Gastrocnemius medialis (tissue), 4 donors: ENCODE data around the gene ADAMTSL1. TPM values are rescaled to one million over a fixed set of nuclear protein-coding genes. Genes with fewer than 3 reads are reported as not detected.

ENCODE experiments used
- ATAC-seq, 2 donors: fragments of 150-250 bp; one replicate each; pipeline ENCODE4 v1.9.1; 2016
- DNase-seq, 2 donors: peaks; one replicate each; pipeline ENCODE4 v3.0.0-alpha.2; 2019
- H3K27ac ChIP-seq, 4 donors: fragments of 200-600 bp; sonication (generic); 1 replicate in 1 of 4; 2 replicates in 3 of 4; pipeline ENCODE4 v1.5.1; 2016 to 2018; ENCODE audit warnings: mild to moderate bottlenecking in 2 of 4, moderate library complexity in 1 of 4
- H3K27me3 ChIP-seq, 3 donors: fragments of 200-600 bp; sonication (generic) in 2 of 3; 1 replicate in 1 of 3; 2 replicates in 2 of 3; pipeline versions ENCODE4 v1.5.1 to v1.6.0; 2016 to 2019; ENCODE audit warnings: mild to moderate bottlenecking in 1 of 3, moderate library complexity in 1 of 3
- H3K36me3 ChIP-seq, 2 donors: fragments of 200-600 bp; sonication (generic) in 1 of 2; one replicate each; pipeline ENCODE4 v1.5.1; 2017 to 2018
- H3K4me1 ChIP-seq, 2 donors: fragments of 200-600 bp; sonication (generic) in 1 of 2; one replicate each; pipeline ENCODE4 v1.5.1; 2016 to 2017; ENCODE audit warnings: mild to moderate bottlenecking in 2 of 2
- H3K4me3 ChIP-seq, 4 donors: fragments of 200-600 bp; sonication (generic) in 3 of 4; 1 replicate in 1 of 4; 2 replicates in 3 of 4; pipeline ENCODE4 v1.5.1; 2016 to 2019; ENCODE audit warnings: mild to moderate bottlenecking in 2 of 4
- H3K9me3 ChIP-seq, 3 donors: fragments of 200-600 bp; sonication (generic) in 2 of 3; 1 replicate in 1 of 3; 2 replicates in 2 of 3; pipeline ENCODE4 v1.5.1; 2016 to 2019
- CTCF ChIP-seq, 5 experiments: fragments of 450-650 bp in 3 of 5; fragments of 200-600 bp in 2 of 5; sonication (generic) in 2 of 5; IDR thresholded peaks in 4 of 5; conservative IDR thresholded peaks in 1 of 5; 1 replicate in 4 of 5; 2 replicates in 1 of 5; pipeline ENCODE4 v1.5.1; 2016 to 2019; ENCODE audit warnings: antibody characterized with exemption in 5 of 5, mild to moderate bottlenecking in 3 of 5, moderate library complexity in 3 of 5
- POLR2A ChIP-seq, 2 donors: fragments of 450-650 bp; IDR thresholded peaks; one replicate each; pipeline ENCODE4 v1.6.1; 2017; ENCODE audit warnings: antibody characterized with exemption in 2 of 2, mild to moderate bottlenecking in 2 of 2, moderate library complexity in 2 of 2
- in situ Hi-C, 4 donors: fragments of 200-750 bp; cut with MboI; loops; one replicate each; pipeline versions ENCODE4 v1.15.0 to v1.8.0; 2017; ENCODE audit warnings: low sequenced_read_pairs in 4 of 4
- intact Hi-C: fragments of 100-400 bp; cut with DNase I; formaldehyde crosslinking; loops from one replicate; pipeline ENCODE4 v1.15.1; 2023; ENCODE audit warnings: low total_unique reads
- total RNA-seq, 4 donors: library from RNA; depleted of rRNA; stranded (reverse); fragments of >200 nt; gene quantifications; one replicate each; pipeline versions ENCODE4 v1.1.0 to v1.2.3, GENCODE V29; 2016

Gene ADAMTSL1
- total RNA-seq, 4 donors from 2014 or later: 0.05 to 0.58 (median 0.28) TPM

DNA sequence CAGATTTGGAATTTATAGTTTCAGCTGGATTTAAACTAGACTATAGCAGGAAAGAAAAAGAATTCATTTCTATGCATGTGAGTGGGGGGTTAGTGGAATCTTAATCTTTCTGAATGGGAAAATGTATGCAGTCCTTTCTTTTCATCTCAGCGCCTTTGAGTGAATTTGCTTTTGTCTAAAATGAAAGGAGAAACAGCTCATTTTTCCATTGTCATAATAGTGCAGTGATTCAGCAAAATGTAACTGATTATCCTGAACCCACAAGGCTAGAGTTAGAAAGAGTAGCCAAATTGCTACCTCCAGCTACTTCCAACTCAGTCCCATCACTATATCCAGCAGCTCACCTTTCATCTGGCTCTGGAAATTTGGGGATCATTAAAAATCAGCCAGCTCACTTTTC, 134.4 kb downstream of the ADAMTSL1 start:
- DNase-seq (no peak), ATAC-seq (no peak)
- no peak for TF ChIP-seq CTCF (IDR thresholded peaks at IDR 0.05 in 4 of 5, conservative IDR thresholded peaks at IDR 0.05 in 1 of 5)
- no peak for TF ChIP-seq POLR2A (IDR thresholded peaks at IDR 0.05)
- peaks cover 0 to 3% of the 10 kb centered on the region in 2 donors for H3K4me1 ChIP-seq
- intact Hi-C loops (no loop called here), in situ Hi-C loops (no loop called here)
- no peaks in the 10 kb centered on the region for H3K36me3 ChIP-seq
- no peaks in the 10 kb centered on the region for H3K9me3 ChIP-seq
- H3K4me3 ChIP-seq: no peak overlapping the region
- no peak overlapping the region for H3K27ac ChIP-seq
- no peaks in the 10 kb centered on the region for H3K27me3 ChIP-seq

GRCh38 chr9:18610956-18611355, 137.0 kb downstream of the ADAMTSL1 start:
- H3K4me1 ChIP-seq: peaks cover 0 to 3% of the 10 kb centered on the region in 2 donors
- DNase-seq (no peak), ATAC-seq (no peak)
- H3K27ac ChIP-seq: no peak overlapping the region
- intact Hi-C loops (no loop called here), in situ Hi-C loops (no loop called here)
- H3K27me3 ChIP-seq: no peaks in the 10 kb centered on the region
- no peaks in the 10 kb centered on the region for H3K36me3 ChIP-seq
- H3K9me3 ChIP-seq: no peaks in the 10 kb centered on the region
- no peak overlapping the region for H3K4me3 ChIP-seq
- TF ChIP-seq CTCF (IDR thresholded peaks at IDR 0.05 in 4 of 5, conservative IDR thresholded peaks at IDR 0.05 in 1 of 5) (no peak), POLR2A (IDR thresholded peaks at IDR 0.05) (no peak)

GRCh38 chr9:18611971-18612370, 138.0 kb downstream of the ADAMTSL1 start:
- DNase-seq (no peak), ATAC-seq (no peak)
- no peak overlapping the region for H3K27ac ChIP-seq
- no peaks in the 10 kb centered on the region for H3K9me3 ChIP-seq
- TF ChIP-seq CTCF (IDR thresholded peaks at IDR 0.05 in 4 of 5, conservative IDR thresholded peaks at IDR 0.05 in 1 of 5): no peak
- H3K36me3 ChIP-seq: no peaks in the 10 kb centered on the region
- intact Hi-C loops: no loop called here
- in situ Hi-C loops: no loop called here
- H3K4me3 ChIP-seq: no peak overlapping the region
- peaks cover 0 to 3% of the 10 kb centered on the region in 2 donors for H3K4me1 ChIP-seq
- H3K27me3 ChIP-seq: no peaks in the 10 kb centered on the region

DNA sequence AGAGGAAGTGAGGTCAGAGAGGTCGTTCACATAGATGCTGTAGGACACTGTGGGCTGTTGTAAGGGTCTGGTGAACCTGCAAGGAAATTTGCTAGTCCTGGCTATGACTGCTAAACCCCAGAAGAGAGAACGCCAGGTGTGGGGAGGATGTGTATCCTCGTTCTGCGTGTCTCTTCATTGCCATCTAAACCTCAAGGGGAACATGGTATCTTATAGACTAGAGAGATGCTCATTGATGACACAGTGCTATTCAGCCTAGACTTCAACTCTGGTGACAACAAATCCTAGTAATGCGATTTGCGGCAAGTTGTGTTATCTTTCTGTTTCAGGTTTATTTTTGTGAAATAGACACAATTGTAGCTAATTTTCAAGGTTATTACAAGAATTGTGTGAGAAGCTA, 140.2 kb downstream of the ADAMTSL1 start:
- intact Hi-C loops: no loop called here
- no peak overlapping the region for H3K4me3 ChIP-seq
- in situ Hi-C loops: no loop called here
- peaks cover 0 to 3% of the 10 kb centered on the region in 2 donors for H3K4me1 ChIP-seq
- DNase-seq (no peak), ATAC-seq (no peak)
- H3K27me3 ChIP-seq: no peaks in the 10 kb centered on the region
- H3K9me3 ChIP-seq: no peaks in the 10 kb centered on the region
- H3K27ac ChIP-seq: no peak overlapping the region
- H3K36me3 ChIP-seq: no peaks in the 10 kb centered on the region
- TF ChIP-seq CTCF (IDR thresholded peaks at IDR 0.05 in 4 of 5, conservative IDR thresholded peaks at IDR 0.05 in 1 of 5) (no peak), POLR2A (IDR thresholded peaks at IDR 0.05) (no peak)

DNA sequence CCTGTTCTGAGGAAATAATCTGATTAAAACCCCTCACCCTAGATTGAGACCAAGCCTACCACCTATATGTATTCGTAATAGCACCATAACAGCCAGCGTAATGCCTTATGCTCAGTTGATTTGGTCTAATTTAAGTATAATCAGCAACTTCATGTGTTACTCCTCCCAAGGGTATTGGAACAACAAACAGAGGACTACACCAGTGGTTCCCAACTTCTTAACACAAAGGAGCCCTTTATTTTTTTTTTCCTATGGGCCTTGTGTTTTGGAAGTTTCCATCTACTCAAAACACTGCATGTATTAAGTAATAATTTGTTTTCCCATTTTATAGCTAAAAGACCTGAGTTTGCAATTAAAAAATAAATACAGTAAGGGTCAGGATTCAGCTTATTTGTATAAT, 140.7 kb downstream of the ADAMTSL1 start:
- intact Hi-C loops (no loop called here), in situ Hi-C loops (no loop called here)
- Histone ChIP-seq H3K9me3 (no peaks in the 10 kb centered on the region), H3K36me3 (no peaks in the 10 kb centered on the region), H3K4me3 (no peak overlapping the region), H3K27me3 (no peaks in the 10 kb centered on the region), H3K27ac (no peak overlapping the region), H3K4me1 (peaks cover 0 to 3% of the 10 kb centered on the region in 2 donors)
- DNase-seq (no peak), ATAC-seq (no peak)
- no peak for TF ChIP-seq CTCF (IDR thresholded peaks at IDR 0.05 in 4 of 5, conservative IDR thresholded peaks at IDR 0.05 in 1 of 5)
- no peak for TF ChIP-seq POLR2A (IDR thresholded peaks at IDR 0.05)
